GM06990 (cell line): Measurements from ENCODE around the gene ZNF785.

ENCODE experiments used
- DNase-seq: peaks from one replicate; pipeline ENCODE4 v3.0.0-alpha.2; 2011; ENCODE audit not compliant: insufficient read length; ENCODE audit errors: extremely low read depth
- H3K27me3 ChIP-seq: replicated peaks from 2 replicates; pipeline ENCODE4 v1.6.0; 2011; ENCODE audit warnings: low read length; ENCODE audit not compliant: control insufficient read depth, insufficient read depth
- H3K36me3 ChIP-seq: 2 replicates; pipeline ENCODE4 v1.5.1; 2011; ENCODE audit warnings: low read length; ENCODE audit not compliant: control insufficient read depth, insufficient read depth
- H3K4me3 ChIP-seq: replicated peaks from 2 replicates; pipeline ENCODE4 v1.5.1; 2011; ENCODE audit warnings: low read depth, mild to moderate bottlenecking, control low read depth, low read length
- CTCF ChIP-seq: IDR thresholded peaks from 2 replicates; pipeline ENCODE4 v1.5.1; 2011; ENCODE audit warnings: low read length, control low read depth, mild to moderate bottlenecking, inconsistent platforms; ENCODE audit not compliant: insufficient read depth, poor library complexity, severe bottlenecking

ZNF785 gene

GRCh38 chr16:30562021-30562420, 23.5 kb downstream of the ZNF785 start:
- no peak for DNase-seq
- H3K4me3 ChIP-seq, result no peak overlapping the region
- no peak for TF ChIP-seq CTCF

GRCh38 chr16:30561089-30561816, 24.2 kb downstream of the ZNF785 start:
- no peak for TF ChIP-seq CTCF
- no peaks in the 10 kb centered on the region for H3K27me3 ChIP-seq
- peak; percentile 64 for DNase-seq
- no peaks in the 10 kb centered on the region for H3K36me3 ChIP-seq
- no peak overlapping the region for H3K4me3 ChIP-seq

More at GRCh38 chr16:30562021-30562420, 23.5 kb downstream of the ZNF785 start:
- no peaks in the 10 kb centered on the region for H3K36me3 ChIP-seq
- no peaks in the 10 kb centered on the region for H3K27me3 ChIP-seq

GRCh38 chr16:30559690-30560089, 25.8 kb downstream of the ZNF785 start:
- peaks cover 3% of the 10 kb centered on the region; the same call in 1 of the 2 replicates for H3K36me3 ChIP-seq
- no peak for TF ChIP-seq CTCF
- DNase-seq, result no peak
- no peak overlapping the region for H3K4me3 ChIP-seq
- no peaks in the 10 kb centered on the region for H3K27me3 ChIP-seq

GRCh38 chr16:30558789-30559377, 26.6 kb downstream of the ZNF785 start:
- H3K36me3 ChIP-seq, result peaks cover 5% of the 10 kb centered on the region; the same call in 1 of the 2 replicates
- DNase-seq, result no peak
- no peak overlapping the region for H3K4me3 ChIP-seq
- no peak for TF ChIP-seq CTCF
- no peaks in the 10 kb centered on the region for H3K27me3 ChIP-seq

GRCh38 chr16:30557957-30558788, 27.3 kb downstream of the ZNF785 start, which contains the start of gene ZNF764:
Gene ZNF764 (minus strand): TSS chr16:30558374. CDS start chr16:30558182, 192 bp downstream.
- Histone ChIP-seq H3K27me3 (no peaks in the 10 kb centered on the region), H3K36me3 (peaks cover 5% of the 10 kb centered on the region; the same call in 1 of the 2 replicates), H3K4me3 (peak within 1 kb of the TSS; percentile 76)
- peak; percentile 19 for TF ChIP-seq CTCF
- peak; percentile 92 for DNase-seq
